CD4-positive, alpha-beta T cell treated with Interleukin-15 for 1 hour (primary cell): ENCODE measurements around the gene ARL6IP1.
A peak's percentile ranks its signal among the peaks of the same experiment; 100 is the strongest.
"Not testable (repeated sequence)": the region's sequence is repeated elsewhere in the genome, so short reads cannot be mapped to it uniquely, and the experiment has no call there.

Source experiments
- DNase-seq: peaks from one replicate; pipeline ENCODE4 v3.0.0-alpha.2; 2020

Gene ARL6IP1

DNA sequence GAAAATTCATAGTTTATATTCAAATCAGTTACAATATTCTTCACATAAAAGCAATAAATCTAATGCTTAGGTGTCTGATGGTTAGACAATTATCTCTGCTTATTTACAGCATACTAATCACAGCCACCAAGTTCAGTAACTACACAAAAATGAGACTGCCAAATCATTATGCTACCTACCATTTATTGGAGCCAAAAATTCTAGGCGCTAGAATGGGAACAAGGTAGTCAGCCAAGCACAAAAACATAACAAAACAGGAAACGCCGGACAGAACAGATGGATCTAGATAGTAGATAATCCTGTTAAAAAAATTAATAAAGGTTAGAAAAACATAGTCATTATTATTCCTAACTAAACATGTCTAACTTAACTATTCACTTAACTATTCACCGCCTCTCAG, 3.6 kb downstream of the ARL6IP1 start:
- DNase-seq = no peak

DNA sequence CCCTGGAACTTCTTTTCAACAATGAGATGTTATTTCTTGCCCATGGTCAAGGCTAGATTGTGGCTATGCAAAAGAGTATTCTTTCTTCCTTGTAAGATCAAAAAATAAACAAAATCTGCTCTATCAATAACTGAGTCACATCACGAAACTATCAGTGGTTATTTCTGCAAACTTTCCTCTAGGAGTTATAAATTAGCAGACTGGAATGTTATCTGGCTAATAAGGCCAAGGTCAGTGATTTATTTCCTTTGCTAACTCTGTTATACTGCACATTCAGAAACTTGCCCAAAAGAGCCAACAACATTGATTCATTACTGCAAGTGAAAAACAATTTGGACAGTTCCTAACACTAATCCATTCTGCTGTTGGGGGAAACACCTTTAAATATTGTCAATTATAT, 5.0 kb downstream of the ARL6IP1 start:
- DNase-seq = no peak

DNA sequence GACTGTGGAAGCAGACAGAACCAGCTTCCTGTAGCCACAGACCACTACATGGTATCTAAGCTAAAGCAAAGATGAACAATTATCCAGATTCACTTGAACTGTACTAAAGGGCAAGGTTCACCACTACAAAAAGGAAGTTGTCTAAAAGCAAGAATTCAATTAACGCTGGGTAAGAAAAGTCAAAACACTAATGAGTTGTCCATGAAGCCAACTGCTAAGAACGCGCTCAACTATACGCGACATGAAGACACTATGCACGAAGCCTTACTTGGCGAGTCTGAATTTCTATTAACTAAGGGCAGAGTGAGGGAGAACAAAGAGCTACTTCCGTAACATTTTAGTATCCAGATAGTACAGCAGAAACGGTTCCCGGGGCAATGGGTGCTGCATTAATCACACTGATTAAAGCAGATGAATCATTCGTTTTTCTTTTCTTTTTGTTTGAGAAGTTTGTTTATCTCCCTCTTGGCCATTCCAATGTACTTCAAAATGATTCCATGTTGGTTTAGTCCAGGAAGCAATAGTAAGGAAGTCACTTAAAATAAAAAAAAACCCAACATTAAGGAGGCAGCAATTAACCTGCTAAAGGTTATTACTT, 8.4 kb downstream of the ARL6IP1 start:
- DNase-seq = no peak

DNA sequence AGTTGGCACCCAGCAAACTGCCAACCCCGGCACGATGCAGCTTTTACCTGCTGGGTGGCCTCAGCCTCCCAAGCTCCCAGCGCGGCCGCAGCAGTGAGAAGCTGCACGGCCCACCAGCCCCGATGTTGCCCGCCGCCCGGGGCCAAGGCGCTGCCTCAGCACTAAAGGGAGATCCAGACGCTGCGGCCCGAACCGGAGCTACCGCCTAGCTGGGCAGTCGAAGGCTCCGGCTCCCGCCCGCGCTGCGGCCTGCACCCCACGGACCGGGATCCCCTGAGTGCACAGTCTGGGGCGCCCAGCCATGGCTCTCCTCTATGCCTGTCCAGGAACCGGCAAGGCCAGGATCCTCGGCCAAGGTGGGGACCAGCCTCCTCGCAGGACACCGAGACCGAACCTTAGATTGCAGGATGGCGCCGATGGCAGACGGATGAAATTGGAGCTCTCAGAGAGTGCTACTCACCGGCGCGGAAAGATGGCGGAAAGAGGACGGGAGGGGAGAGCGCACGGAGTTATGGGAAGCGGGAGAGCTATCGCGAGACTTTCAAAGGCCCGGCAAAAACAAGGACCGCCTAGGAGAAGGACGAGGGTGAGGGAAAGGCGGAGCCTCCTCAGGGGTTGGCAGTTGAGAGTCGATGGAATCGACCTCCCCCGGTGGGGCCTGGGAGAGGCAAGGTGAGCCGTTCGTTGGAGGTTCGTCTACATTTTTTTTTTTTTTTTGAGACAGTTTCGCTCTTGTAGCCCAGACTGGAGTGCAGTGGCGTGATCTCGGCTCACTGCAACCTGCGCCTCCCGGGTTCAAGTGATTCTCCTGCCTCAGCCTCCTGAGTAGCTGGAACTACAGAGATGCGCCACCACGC, 11.3 kb downstream of the ARL6IP1 start, which contains the start of gene RPS15A:
RPS15A (minus strand) TSS at position 485 of the 857 bp plus-strand sequence. CDS start 1,221 bp downstream, outside the sequence.
- peak; percentile 96 for DNase-seq

DNA sequence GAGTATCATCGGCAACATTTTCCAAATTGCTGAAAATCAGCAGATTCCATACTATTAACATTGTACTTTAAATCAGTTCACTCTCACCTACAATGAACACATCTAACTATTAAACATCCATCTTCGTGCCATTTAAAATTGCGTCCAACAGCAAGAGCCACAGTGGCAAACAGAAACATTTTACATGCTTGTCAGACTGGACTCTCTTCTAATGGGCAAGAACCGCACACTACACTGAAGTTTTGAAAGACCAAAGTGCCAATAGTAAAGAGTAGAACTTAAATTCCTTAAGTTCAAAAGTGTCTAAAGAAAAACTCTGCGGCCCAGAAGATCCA, 11.9 kb downstream of the ARL6IP1 start:
- DNase-seq = no peak

DNA sequence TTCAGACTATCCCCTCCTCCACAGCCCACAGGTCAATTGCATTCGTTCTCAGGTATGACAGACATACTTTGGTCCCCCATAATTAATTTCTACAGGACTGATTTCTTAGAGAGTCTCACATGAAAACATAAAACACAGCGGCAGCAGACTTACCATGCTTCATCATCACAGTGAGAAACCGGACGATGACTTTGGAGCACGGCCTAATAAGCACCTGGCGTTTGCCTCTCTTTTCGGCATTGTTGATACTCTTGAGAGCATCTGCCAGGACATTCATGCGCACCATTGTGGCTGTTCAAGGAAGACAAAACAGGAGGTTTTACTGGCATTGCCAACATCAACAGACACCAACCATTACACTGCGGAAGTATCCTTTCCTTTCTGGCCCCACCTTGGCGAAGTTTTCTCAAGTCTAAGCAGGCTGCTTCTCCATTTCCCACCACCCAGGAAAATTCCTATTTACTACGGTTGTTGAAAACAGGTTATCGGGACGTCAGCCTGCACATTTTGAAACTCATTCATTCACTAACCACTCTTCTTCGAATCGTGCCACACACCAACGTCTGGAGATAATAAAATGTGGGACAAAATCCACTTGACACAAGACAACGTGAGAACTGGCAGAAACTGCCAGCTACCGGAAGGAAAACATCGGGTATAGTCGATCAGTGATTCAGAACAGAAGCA, 12.4 kb downstream of the ARL6IP1 start:
- no peak for DNase-seq

DNA sequence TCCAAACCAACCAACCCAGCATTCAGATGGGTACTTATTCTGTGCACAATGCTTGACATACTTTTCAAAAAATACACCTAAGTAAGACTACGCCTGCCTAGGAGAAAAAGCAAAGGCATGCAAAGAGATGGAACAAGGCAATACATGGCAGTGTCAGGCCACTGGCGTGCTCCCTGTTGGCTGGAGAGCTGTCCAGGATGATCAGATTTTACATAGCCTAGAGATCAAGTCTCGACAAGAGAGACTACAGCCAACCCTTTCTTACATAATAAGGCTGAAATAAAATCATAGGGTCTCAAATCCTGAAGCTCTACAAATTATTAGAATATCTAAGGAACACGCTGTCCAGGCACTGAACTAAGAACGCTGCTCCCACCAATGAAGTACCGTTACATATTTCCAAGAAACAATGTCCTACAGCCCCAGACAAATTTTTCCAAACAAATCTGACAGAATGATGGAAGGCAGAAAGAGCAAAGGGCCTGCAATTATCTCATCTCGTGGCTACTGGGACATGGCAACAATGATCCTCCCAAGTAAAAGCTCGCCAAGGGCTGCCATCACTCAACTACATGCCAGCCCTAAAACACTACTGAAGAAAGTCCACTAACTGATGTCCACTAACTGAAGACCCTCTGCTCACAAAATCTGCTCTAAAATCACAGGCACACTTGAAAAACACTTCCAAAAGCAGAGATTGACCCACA, 16.3 kb downstream of the ARL6IP1 start:
- DNase-seq = no peak

DNA sequence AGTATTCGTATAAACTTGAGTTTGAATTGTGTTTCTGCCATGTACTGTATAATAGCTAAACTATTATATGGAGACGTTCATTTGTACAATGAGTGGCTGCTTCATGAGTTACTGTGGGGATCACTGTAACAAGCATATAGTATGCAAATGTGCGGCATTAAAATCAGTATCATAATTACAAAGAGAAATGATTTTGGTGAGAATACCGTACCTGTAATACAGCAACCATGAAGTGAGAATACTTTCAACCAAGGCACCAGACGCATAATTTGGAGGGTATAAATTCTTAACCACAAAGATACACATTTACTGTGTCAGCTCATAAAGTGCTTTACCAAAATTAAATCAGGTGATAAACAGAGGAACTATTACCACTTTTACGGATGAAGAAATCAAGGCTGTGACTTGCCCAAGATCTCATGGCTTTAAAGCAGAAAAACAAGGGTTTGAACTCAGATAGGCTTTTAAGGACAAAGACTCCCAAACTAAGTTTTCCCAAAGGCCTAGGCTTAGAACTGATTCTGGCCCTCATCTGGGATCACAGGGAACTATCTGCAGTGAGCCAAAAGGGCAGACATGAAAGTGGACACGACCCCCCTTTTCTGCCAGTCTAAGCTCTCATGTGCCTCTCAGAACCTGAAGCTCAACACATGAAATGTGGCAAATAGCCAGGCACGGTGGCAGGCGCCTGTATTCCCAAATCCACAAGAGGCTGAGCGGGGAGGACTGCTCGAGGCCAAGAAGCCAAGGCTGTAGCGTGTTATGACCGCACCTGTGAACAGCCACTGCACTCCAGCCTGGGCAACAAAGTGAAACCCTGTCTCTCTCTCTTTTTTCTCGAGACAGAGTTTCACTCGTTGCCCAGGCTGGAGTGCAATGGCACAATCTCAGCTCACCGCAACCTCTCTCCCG, 17.7 kb downstream of the ARL6IP1 start:
- DNase-seq = no peak

DNA sequence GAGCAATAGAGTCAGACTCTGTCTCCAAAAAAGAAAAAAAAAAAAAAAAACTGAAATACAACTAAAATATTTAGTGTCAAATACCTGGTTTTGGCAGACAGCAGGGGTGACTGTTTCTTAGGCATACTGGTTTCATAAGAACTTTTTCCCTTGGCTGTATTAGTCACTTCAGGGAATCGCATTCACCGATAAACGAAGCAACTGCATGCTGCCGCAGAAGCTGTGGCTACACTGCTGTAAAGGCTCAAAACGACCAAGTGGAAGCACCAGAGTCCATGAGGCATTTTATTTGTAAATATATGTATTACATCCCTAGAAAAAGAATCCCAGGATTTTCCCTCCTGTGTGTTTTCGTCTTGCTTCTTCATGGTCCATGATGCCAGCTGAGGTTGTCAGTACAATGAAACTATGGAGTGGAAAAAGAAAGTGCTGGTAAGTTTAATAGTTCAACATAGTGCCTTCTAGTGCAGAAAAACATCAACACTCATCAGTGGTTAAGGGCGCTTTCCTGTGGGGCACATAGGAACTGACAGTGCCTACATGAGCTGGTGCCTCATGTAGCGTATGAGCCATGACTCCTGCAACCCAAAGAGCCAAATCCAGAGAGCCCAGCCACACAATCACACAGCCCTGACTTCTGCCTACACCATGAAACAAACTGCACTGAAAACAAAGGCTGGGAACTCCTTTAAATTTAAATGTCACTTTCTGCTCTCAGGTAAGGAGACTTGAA, 18.5 kb downstream of the ARL6IP1 start:
- no peak for DNase-seq

DNA sequence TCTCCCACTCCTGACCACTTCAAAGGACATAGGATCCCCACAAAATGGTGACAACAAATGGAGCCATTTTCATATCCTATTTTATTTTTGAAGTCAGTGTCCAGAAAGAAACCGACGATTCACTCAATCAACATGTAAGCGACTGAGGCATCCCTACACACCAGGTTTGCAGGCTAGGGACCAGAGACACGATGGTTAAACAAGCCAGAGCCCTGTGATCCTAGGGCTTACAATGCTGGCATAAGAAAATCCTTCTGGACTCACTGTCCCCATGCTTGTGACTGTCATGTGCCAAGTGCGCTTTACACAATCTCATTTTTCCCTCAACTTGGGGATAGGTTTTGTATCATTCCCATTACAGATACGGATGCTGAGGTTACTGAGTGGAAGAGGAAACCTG, 20.1 kb downstream of the ARL6IP1 start:
- DNase-seq = not testable (repeated sequence)

DNA sequence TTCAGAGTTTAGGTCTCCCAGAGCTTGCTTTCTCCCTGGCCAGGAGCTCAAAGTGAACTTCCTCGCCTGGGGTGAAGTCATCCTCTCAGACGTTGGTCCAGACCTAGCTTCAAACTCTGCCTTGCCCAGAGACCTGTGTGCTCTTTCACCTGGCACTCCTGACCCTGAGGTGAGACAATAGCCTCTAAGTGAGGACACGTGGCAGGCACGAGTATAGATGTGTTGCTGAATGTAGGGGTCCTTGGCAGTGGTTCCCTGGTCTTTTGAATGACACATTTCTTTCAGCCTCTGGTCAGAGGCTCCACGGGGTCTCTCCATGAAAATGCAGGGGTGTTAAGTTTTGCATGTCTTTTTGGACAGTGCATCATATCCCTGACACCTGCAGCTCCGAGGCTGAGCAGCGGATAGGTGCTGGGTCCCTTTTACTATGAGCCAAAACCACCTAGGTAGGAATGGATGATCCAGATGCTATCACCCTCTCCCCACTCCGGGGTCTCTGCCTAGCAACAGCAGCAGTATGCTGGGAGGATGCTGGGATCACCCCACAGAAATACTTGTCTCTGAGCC, 20.8 kb downstream of the ARL6IP1 start:
- not testable (repeated sequence) for DNase-seq

DNA sequence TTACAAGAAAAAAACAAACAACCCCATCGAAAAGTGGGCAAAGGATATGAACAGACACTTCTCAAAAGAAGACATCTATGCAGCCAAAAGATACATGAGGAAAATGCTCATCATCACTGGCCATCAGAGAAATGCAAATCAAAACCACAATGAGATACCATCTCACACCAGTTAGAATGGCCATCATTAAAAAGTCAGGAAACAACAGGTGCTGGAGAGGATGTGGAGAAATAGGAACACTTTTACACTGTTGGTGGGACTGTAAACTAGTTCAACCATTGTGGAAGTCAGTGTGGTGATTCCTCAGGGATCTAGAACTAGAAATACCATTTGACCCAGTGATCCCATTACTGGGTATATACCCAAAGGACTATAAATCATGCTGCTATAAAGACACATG, 23.7 kb downstream of the ARL6IP1 start:
- not testable (repeated sequence) for DNase-seq

DNA sequence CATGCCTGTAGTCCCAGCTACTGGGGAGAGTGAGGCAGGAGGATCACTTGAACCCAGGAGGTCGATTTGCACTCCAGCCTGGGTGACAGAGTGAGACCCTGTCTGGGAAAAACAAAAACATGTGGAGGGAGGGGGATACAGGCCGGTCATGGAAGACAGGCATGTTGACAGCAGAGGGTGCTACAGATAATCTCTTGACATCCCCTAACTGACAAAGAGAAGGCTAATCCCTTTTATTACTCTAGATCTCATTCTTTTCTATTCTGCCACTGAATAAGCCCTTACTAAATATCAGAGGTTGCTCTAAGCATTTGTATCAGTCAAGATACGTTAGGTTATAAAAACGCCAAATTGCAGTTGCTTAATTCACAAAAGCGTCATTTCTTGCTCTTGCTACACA, 25.0 kb downstream of the ARL6IP1 start:
- not testable (repeated sequence) for DNase-seq

DNA sequence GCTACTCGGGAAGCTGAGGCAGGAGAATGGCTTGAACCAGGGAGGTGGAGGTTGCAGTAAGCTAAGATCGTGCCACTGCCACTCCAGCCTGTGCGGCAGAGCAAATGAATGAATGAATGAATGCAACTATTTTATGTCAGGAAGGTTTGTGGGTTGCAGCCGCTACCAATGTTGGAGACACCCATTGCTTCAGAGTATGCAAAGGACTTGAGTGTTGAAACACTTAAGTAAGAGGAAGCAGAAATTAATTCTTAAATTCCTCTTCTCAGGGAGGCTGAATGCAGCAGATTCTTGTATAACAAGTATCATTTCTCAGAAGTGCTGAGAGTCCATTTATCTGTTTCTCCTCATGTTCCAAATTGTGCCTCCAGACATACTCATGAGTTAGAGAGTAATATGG, 26.7 kb downstream of the ARL6IP1 start:
- DNase-seq = not testable (repeated sequence)

DNA sequence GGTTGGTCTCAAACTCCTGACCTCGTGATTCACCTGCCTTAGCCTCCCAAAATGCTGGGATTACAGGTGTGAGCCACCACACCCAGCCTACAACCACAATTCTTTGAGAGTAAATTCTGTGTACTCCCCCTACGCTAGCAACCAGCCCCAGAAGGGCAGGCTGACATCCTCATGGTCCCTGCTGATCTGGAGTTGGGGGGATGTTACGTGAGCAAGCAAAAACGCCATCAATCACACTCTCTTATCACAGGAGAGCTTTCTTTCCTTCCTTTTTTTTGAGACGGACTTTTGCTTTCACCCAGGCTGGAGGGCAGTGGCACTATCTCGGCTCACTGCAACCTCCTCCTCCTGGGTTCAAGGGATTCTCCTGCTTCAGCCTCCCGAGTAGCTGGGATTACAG, 29.2 kb downstream of the ARL6IP1 start:
- not testable (repeated sequence) for DNase-seq

DNA sequence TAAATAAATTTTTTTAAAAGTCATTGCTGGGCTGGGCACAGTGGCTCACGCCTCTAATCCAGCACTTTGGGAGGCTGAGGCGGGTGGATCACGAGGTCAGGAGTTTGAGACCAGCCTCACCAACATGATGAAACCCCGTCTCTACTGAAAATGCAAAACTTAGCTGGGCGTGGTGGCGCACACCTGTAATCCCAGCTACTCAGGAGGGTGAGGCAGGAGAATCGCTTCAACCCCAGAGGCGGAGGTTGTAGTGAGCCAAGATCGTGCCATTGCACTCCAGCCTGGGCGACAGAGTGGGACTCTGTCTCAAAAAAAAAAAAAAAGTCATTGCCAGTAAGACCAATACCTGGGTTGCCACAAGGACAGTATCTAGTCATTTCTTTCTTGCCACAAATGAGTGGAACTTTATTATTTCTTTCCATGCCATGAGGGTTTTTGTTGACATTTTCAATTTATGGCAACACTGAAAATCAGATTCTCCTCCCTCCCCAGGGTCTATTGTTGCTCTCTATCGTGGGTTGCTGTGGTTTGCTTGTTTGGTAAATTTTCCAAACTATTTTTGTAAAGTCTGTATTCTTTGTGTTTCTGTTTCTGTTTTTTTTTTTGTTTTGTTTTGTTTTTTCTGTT, 30.9 kb downstream of the ARL6IP1 start:
- not testable (repeated sequence) for DNase-seq

DNA sequence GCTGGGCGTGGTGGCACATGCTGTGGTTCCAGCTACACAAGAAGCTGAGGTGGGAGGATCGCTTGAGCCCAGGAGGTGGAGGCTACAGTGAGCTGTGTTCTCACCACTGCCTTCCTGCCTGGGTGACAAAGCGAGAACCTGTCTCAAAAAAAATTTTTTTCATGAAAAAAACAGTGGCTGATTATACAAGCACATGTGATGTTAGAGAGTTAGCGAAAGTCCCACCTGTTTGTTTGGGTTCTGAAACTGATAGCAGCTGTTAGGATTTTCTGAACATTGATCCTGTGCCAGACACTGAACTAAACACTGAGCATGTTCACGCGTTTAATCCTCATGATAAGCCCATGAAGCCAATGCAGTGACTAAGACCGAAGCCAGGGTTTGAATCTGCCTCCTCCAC, 34.1 kb downstream of the ARL6IP1 start:
- DNase-seq = peak; percentile 51

DNA sequence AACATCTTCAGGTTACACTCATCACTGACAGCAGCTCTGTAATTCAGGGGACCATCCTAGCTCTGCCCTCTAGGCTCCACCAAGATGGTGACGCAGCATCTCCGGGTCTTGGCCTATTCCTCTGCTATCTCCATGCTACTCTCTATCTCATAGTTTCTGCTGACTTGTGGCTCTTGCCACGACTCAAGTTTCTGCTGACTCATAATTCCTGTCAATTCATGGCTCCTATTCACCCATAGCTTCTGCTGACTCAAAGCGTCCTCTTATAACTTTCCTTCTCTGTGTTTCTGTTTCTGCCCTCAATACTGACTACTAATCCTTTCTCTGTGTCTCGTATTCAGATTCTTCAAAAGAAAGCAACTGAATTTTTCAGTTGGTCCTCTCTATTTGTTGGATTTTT, 38.6 kb downstream of the ARL6IP1 start:
- DNase-seq = not testable (repeated sequence)

DNA sequence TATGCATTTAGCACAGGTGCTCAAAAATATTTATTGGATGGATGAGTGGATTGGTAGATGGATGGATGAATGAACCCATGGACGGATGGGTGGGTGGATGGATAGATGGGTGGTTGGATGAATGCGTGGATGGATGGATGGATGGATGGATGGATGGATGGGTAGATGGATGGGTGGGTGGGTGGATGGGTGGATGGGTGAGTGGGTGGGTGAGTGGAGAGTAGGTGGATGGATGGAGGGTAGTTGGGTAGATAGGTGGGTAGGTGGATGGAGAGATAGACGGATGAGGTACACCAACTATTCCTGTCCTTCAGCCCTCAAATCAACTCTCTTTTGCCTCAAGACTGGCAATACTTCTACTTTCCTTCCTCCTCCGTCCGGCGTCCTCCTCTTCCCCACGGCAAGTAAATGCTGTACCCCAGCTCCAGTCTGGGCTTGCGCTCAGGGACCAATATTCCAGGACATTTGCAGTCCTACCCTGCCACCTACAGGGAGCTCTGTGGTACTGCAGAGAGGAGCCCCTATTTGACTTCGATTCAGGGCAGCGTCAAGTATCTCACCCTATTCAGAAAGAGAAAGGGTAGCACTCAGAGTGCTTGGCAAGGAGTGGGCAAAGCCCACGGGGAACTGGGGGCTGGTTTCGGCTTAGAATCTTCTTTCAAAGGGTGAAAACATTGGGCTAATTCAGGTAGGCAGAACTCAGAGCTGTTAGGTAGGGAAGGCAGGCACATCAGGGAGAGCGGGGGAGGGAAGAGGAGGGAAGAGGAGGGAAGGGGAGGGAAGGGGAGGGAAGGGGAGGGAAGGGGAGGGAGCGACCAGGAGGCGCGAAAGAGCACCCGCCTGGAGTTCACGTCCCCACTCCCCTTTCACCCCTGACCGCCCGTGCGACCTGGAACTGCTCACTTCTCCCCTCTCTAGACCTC, 41.5 kb downstream of the ARL6IP1 start:
- peak; percentile 64 for DNase-seq
